ENCODE results near the gene MAPK7.

- no peak for TF ChIP-seq EZH2 (IDR thresholded peaks at IDR 0.05; ENCODE audit: insufficient read depth, poor library complexity, severe bottlenecking)
- TF ChIP-seq EZH2phosphoT487 (IDR thresholded peaks at IDR 0.05; ENCODE audit: insufficient read depth, low read depth) = no peak
Observed at GRCh38 chr17:19410091-19410490, 31.8 kb downstream of the MAPK7 start.

Measured in GM23248 (cell line).